SK-N-SH (cell line): ENCODE data around the gene SH3TC1.
A peak's percentile ranks its signal among the peaks of the same experiment; 100 is the strongest.

Source experiments
- CTCF ChIP-seq: fragments of 200-600 bp; sonication (generic); IDR thresholded peaks from 2 replicates; pipeline ENCODE4 v1.6.1; 2017; ENCODE audit warnings: antibody characterized with exemption, mild to moderate bottlenecking, moderate library complexity
- EZH2phosphoT487 ChIP-seq: fragments of 200-600 bp; sonication (generic); IDR thresholded peaks from 2 replicates; pipeline ENCODE4 v1.6.1; 2017; ENCODE audit warnings: low read depth, mixed run types, mild to moderate bottlenecking, antibody characterized with exemption, moderate library complexity, borderline replicate concordance
- FOSL2 ChIP-seq: IDR thresholded peaks from 2 replicates; pipeline ENCODE4 v1.4.0; 2012; ENCODE audit warnings: low read depth, mild to moderate bottlenecking, moderate library complexity, borderline replicate concordance
- GABPA ChIP-seq: IDR thresholded peaks from 2 replicates; pipeline ENCODE4 v1.4.0; 2012; ENCODE audit warnings: low read depth, mild to moderate bottlenecking
- JUND ChIP-seq: IDR thresholded peaks from 2 replicates; pipeline ENCODE4 v1.4.0; 2012
- NFIC ChIP-seq: IDR thresholded peaks from 2 replicates; pipeline ENCODE4 v1.4.0; 2012; ENCODE audit warnings: borderline replicate concordance
- PBX3 ChIP-seq: IDR thresholded peaks from 2 replicates; pipeline ENCODE4; 2012
- POLR2AphosphoS5 ChIP-seq: IDR thresholded peaks from 2 replicates; pipeline ENCODE4 v1.6.1; 2012; ENCODE audit warnings: low read depth, low read length
- RAD21 ChIP-seq: IDR thresholded peaks from 2 replicates; pipeline ENCODE4 v1.6.1; 2012; ENCODE audit warnings: mild to moderate bottlenecking, low read length
- REST ChIP-seq: IDR thresholded peaks from 2 replicates; pipeline ENCODE4 v1.6.1; 2012; ENCODE audit warnings: mild to moderate bottlenecking, low read depth, low read length, moderate library complexity
- USF2 ChIP-seq: fragments of 150-350 bp; IDR thresholded peaks from 2 replicates; pipeline ENCODE4 v1.6.1; 2017; ENCODE audit warnings: antibody characterized with exemption, low read length, low read depth, borderline replicate concordance
- ZBTB33 ChIP-seq: IDR thresholded peaks from 2 replicates; pipeline ENCODE4 v1.4.0; 2012; ENCODE audit warnings: low read depth, borderline replicate concordance

GRCh38 chr4:8215001-8215427 is 15.9 kb downstream of the SH3TC1 start:
- TF ChIP-seq REST (peak; percentile 70), POLR2AphosphoS5 (no peak), CTCF (no peak), USF2 (no peak), PBX3 (no peak), FOSL2 (no peak), GABPA (no peak), JUND (no peak), ZBTB33 (no peak), EZH2phosphoT487 (no peak), NFIC (no peak), RAD21 (no peak)
